Esophagus (tissue), 2 donors: Measurements from ENCODE around the gene ERBB4. TPM values are rescaled to one million over a fixed set of nuclear protein-coding genes. Genes with fewer than 3 reads are reported as not detected.

Source experiments
- H3K27ac ChIP-seq, 2 donors: one replicate each; pipeline ENCODE4 v1.5.1; 2013; ENCODE audit warnings: low read depth in 2 of 2, mild to moderate bottlenecking in 2 of 2, inconsistent platforms in 1 of 2, low read length in 1 of 2, moderate library complexity in 1 of 2
- H3K27me3 ChIP-seq, 2 donors: one replicate each; pipeline ENCODE4 v1.6.1; 2013; ENCODE audit warnings: low read length in 2 of 2, control low read depth in 1 of 2, mild to moderate bottlenecking in 1 of 2; ENCODE audit not compliant: insufficient read depth in 2 of 2, control insufficient read depth in 1 of 2
- H3K36me3 ChIP-seq, 2 donors: one replicate each; pipeline ENCODE4 v1.6.1; 2013; ENCODE audit warnings: low read length in 1 of 2; ENCODE audit not compliant: control insufficient read depth in 2 of 2, insufficient read depth in 2 of 2
- H3K4me1 ChIP-seq, 2 donors: one replicate each; pipeline ENCODE4 v1.6.1; 2013; ENCODE audit warnings: low read length in 1 of 2; ENCODE audit not compliant: control insufficient read depth in 2 of 2, insufficient read depth in 2 of 2
- H3K4me3 ChIP-seq, 2 donors: one replicate each; pipeline ENCODE4 v1.5.1; 2013; ENCODE audit warnings: low read length in 2 of 2, mild to moderate bottlenecking in 2 of 2, low read depth in 1 of 2, moderate library complexity in 1 of 2
- H3K9me3 ChIP-seq, 2 donors: one replicate each; pipeline ENCODE4 v1.6.1; 2013; ENCODE audit warnings: mild to moderate bottlenecking in 2 of 2, low read depth in 1 of 2, low read length in 1 of 2, moderate library complexity in 1 of 2; ENCODE audit not compliant: control insufficient read depth in 2 of 2, insufficient read depth in 1 of 2
- WGBS, 2 donors: extraction: QIAGEN DNeasy Blood & Tissue Kit; methylation state at CpG; one replicate each; pipeline ENCODE4 v1.1.7; 2013; 5-methylcytosine and 5-hydroxymethylcytosine counted together
- polyA plus RNA-seq, 2 donors: library from polyadenylated mRNA; stranded (reverse); fragments of 200-250 nt; gene quantifications; one replicate each; pipeline ENCODE4 v1.2.3, GENCODE V29; 2013
- donor health status: healthy with polysubstance abuse.
- donor health status: Bipolar disorder and iron deficiency.

ERBB4 gene
- polyA plus RNA-seq, 2 donors = under 0.01 to 0.06 TPM

GRCh38 chr2:212451786-212452231 is 86.8 kb downstream of the ERBB4 start:
- no peaks in the 10 kb centered on the region for H3K36me3 ChIP-seq
- H3K27ac ChIP-seq = no peak overlapping the region
- no peaks in the 10 kb centered on the region for H3K9me3 ChIP-seq
- 27 to 52% methylated on average over 1 of the region's 1 CpG for WGBS, 2 donors
- H3K27me3 ChIP-seq = no peaks in the 10 kb centered on the region
- H3K4me1 ChIP-seq = no peaks in the 10 kb centered on the region
- H3K4me3 ChIP-seq = no peak overlapping the region

GRCh38 chr2:212448698-212449097 is 89.9 kb downstream of the ERBB4 start:
- 78 to 94% methylated on average over 1 of the region's 1 CpG for WGBS, 2 donors
- no peaks in the 10 kb centered on the region for H3K9me3 ChIP-seq
- H3K4me1 ChIP-seq = no peaks in the 10 kb centered on the region
- no peaks in the 10 kb centered on the region for H3K27me3 ChIP-seq
- no peaks in the 10 kb centered on the region for H3K36me3 ChIP-seq
- H3K27ac ChIP-seq = no peak overlapping the region
- H3K4me3 ChIP-seq = no peak overlapping the region

- H3K36me3 ChIP-seq = no peaks in the 10 kb centered on the region
- peaks cover 0 to 2% of the 10 kb centered on the region in 2 donors for H3K9me3 ChIP-seq
- H3K27ac ChIP-seq = no peak overlapping the region
- no peaks in the 10 kb centered on the region for H3K27me3 ChIP-seq
- no peaks in the 10 kb centered on the region for H3K4me1 ChIP-seq
- WGBS, 2 donors = 82 to 85% methylated on average over 4 of the region's 4 CpGs
- no peak overlapping the region for H3K4me3 ChIP-seq
Measured at GRCh38 chr2:212441821-212442220, 96.8 kb downstream of the ERBB4 start.

- Histone ChIP-seq H3K27me3 (no peaks in the 10 kb centered on the region), H3K36me3 (no peaks in the 10 kb centered on the region), H3K4me3 (no peak overlapping the region), H3K4me1 (no peaks in the 10 kb centered on the region), H3K27ac (no peak overlapping the region), H3K9me3 (peaks cover 0 to 2% of the 10 kb centered on the region in 2 donors)
- WGBS, 2 donors = 71 to 81% methylated on average over 1 of the region's 1 CpG
Measured at GRCh38 chr2:212441141-212441540, 97.5 kb downstream of the ERBB4 start.

- Histone ChIP-seq H3K27ac (no peak overlapping the region), H3K27me3 (no peaks in the 10 kb centered on the region), H3K4me3 (no peak overlapping the region), H3K4me1 (no peaks in the 10 kb centered on the region), H3K36me3 (no peaks in the 10 kb centered on the region), H3K9me3 (no peaks in the 10 kb centered on the region)
- 43 to 52% methylated on average over 1 of the region's 1 CpG for WGBS, 2 donors
Measured at GRCh38 chr2:212428681-212429478, 109.7 kb downstream of the ERBB4 start.

GRCh38 chr2:212427638-212428037 is 111.0 kb downstream of the ERBB4 start:
- 47 to 50% methylated on average over 2 of the region's 2 CpGs for WGBS, 2 donors
- Histone ChIP-seq H3K9me3 (no peaks in the 10 kb centered on the region), H3K27ac (no peak overlapping the region), H3K27me3 (no peaks in the 10 kb centered on the region), H3K36me3 (no peaks in the 10 kb centered on the region), H3K4me3 (no peak overlapping the region), H3K4me1 (no peaks in the 10 kb centered on the region)

- 64% methylated on average over 5 of the region's 5 CpGs for WGBS, 2 donors
- H3K36me3 ChIP-seq = no peaks in the 10 kb centered on the region
Measured at GRCh38 chr2:212426637-212427412, 111.8 kb downstream of the ERBB4 start.

GRCh38 chr2:212424082-212424481 is 114.5 kb downstream of the ERBB4 start:
- Histone ChIP-seq H3K27ac (no peak overlapping the region), H3K9me3 (no peaks in the 10 kb centered on the region), H3K27me3 (no peaks in the 10 kb centered on the region), H3K36me3 (no peaks in the 10 kb centered on the region), H3K4me3 (no peak overlapping the region), H3K4me1 (no peaks in the 10 kb centered on the region)

More at GRCh38 chr2:212426637-212427412, 111.8 kb downstream of the ERBB4 start:
- Histone ChIP-seq H3K4me3 (no peak overlapping the region), H3K27me3 (no peaks in the 10 kb centered on the region), H3K27ac (no peak overlapping the region), H3K4me1 (no peaks in the 10 kb centered on the region), H3K9me3 (no peaks in the 10 kb centered on the region)

- H3K9me3 ChIP-seq = no peaks in the 10 kb centered on the region
- H3K4me3 ChIP-seq = no peak overlapping the region
- H3K27me3 ChIP-seq = no peaks in the 10 kb centered on the region
- H3K27ac ChIP-seq = no peak overlapping the region
- H3K36me3 ChIP-seq = no peaks in the 10 kb centered on the region
- WGBS, 2 donors = 38 to 58% methylated on average over 1 of the region's 1 CpG
- no peaks in the 10 kb centered on the region for H3K4me1 ChIP-seq
Measured at GRCh38 chr2:212423089-212423488, 115.5 kb downstream of the ERBB4 start.
